Neural cell (in vitro differentiated cells): Measurements from ENCODE around the gene CRCP.
"Not testable (repeated sequence)": the region's sequence is repeated elsewhere in the genome, so short reads cannot be mapped to it uniquely, and the experiment has no call there.

Experiments
- EP300 ChIP-seq: fragments of 450-650 bp; conservative IDR thresholded peaks from 2 replicates; pipeline ENCODE4 v1.6.1; 2014; ENCODE audit warnings: antibody characterized with exemption, mild to moderate bottlenecking, moderate library complexity; ENCODE audit not compliant: poor library complexity, severe bottlenecking
- EZH2 ChIP-seq: fragments of 200-600, 300-800 bp; shearing (Covaris generic), sonication (generic); IDR thresholded peaks from 2 replicates; pipeline ENCODE4 v1.6.1; 2014; ENCODE audit warnings: antibody characterized with exemption, low read length, borderline replicate concordance, mild to moderate bottlenecking; ENCODE audit not compliant: insufficient read depth, poor library complexity, severe bottlenecking
- POLR2AphosphoS5 ChIP-seq: IDR thresholded peaks from 2 replicates; pipeline ENCODE4 v1.6.1; 2012
- RAD21 ChIP-seq: fragments of 450-650 bp; conservative IDR thresholded peaks from 2 replicates; pipeline ENCODE4 v1.6.1; 2014; ENCODE audit warnings: antibody characterized with exemption, mild to moderate bottlenecking, moderate library complexity
- TAF1 ChIP-seq: IDR thresholded peaks from 2 replicates; pipeline ENCODE4 v1.6.1; 2012; ENCODE audit warnings: low read depth
- TF ChIP-seq, protein P1 (sequence below): fragments of 450-650 bp; IDR thresholded peaks from 2 replicates; pipeline ENCODE4 v1.5.1; 2014; ENCODE audit warnings: antibody characterized with exemption, mild to moderate bottlenecking, moderate library complexity; ENCODE audit not compliant: poor library complexity, severe bottlenecking
- TF ChIP-seq, protein P2 (sequence below): IDR thresholded peaks from 2 replicates; pipeline ENCODE4 v1.6.1; 2012; ENCODE audit warnings: borderline replicate concordance

DNA sequence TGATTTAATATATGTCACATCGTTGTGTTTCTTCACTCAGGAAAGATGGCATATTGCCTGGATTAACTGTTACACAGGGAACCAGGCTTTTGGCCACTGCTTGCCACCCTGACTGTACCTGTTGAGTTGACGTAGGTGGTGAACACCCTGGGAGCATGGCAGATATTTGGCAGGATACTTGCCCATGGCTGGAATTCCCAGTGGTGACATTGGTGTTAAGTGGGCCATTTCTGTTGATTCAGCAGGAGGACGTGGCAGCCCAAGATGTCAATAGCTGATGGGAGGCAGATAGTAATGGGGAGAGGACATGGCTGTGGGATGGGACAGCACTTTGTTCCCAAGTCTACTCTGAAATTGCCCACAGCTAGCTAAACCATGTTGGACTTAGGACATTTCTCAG is 12.5 kb downstream of the CRCP start:
- TF ChIP-seq, protein P1, sequence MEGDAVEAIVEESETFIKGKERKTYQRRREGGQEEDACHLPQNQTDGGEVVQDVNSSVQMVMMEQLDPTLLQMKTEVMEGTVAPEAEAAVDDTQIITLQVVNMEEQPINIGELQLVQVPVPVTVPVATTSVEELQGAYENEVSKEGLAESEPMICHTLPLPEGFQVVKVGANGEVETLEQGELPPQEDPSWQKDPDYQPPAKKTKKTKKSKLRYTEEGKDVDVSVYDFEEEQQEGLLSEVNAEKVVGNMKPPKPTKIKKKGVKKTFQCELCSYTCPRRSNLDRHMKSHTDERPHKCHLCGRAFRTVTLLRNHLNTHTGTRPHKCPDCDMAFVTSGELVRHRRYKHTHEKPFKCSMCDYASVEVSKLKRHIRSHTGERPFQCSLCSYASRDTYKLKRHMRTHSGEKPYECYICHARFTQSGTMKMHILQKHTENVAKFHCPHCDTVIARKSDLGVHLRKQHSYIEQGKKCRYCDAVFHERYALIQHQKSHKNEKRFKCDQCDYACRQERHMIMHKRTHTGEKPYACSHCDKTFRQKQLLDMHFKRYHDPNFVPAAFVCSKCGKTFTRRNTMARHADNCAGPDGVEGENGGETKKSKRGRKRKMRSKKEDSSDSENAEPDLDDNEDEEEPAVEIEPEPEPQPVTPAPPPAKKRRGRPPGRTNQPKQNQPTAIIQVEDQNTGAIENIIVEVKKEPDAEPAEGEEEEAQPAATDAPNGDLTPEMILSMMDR: not testable (repeated sequence)
- TF ChIP-seq EP300, POLR2AphosphoS5, TAF1, EZH2, RAD21: not testable (repeated sequence)
- TF ChIP-seq, protein P2, sequence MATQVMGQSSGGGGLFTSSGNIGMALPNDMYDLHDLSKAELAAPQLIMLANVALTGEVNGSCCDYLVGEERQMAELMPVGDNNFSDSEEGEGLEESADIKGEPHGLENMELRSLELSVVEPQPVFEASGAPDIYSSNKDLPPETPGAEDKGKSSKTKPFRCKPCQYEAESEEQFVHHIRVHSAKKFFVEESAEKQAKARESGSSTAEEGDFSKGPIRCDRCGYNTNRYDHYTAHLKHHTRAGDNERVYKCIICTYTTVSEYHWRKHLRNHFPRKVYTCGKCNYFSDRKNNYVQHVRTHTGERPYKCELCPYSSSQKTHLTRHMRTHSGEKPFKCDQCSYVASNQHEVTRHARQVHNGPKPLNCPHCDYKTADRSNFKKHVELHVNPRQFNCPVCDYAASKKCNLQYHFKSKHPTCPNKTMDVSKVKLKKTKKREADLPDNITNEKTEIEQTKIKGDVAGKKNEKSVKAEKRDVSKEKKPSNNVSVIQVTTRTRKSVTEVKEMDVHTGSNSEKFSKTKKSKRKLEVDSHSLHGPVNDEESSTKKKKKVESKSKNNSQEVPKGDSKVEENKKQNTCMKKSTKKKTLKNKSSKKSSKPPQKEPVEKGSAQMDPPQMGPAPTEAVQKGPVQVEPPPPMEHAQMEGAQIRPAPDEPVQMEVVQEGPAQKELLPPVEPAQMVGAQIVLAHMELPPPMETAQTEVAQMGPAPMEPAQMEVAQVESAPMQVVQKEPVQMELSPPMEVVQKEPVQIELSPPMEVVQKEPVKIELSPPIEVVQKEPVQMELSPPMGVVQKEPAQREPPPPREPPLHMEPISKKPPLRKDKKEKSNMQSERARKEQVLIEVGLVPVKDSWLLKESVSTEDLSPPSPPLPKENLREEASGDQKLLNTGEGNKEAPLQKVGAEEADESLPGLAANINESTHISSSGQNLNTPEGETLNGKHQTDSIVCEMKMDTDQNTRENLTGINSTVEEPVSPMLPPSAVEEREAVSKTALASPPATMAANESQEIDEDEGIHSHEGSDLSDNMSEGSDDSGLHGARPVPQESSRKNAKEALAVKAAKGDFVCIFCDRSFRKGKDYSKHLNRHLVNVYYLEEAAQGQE: not testable (repeated sequence)
